Motor neuron (in vitro differentiated cells): Measurements from ENCODE around the gene SLC25A42. TPM values are rescaled to one million over a fixed set of nuclear protein-coding genes. Genes with fewer than 3 reads are reported as not detected.
"Not testable (repeated sequence)": the region's sequence is repeated elsewhere in the genome, so short reads cannot be mapped to it uniquely, and the experiment has no call there.

Source experiments
- ATAC-seq, 8 experiments: fragments of 200-7000 bp; cut with Tn5 transposase; replicated peaks in 6 of 8; 2 replicates each; pipeline ENCODE4 v1.8.0; 2021; ENCODE audit warnings: mild to moderate bottlenecking in 8 of 8, moderate library complexity in 8 of 8
- H3K27ac ChIP-seq, 2 donors: fragments of 250-450 bp; sonication (Bioruptor Pico); 2 replicates each; pipeline ENCODE4 v1.9.0; 2021; ENCODE audit warnings: antibody characterized with exemption in 2 of 2, mild to moderate bottlenecking in 2 of 2, moderate library complexity in 1 of 2
- H3K4me1 ChIP-seq, 2 donors: fragments of 250-450 bp; sonication (Bioruptor Pico); replicated peaks in 1 of 2; 2 replicates each; pipeline ENCODE4 v1.6.1; 2021; ENCODE audit warnings: antibody characterized with exemption in 2 of 2, mild to moderate bottlenecking in 2 of 2, moderate library complexity in 1 of 2
- H3K4me3 ChIP-seq, 5 donors: fragments of 250-450 bp; sonication (Bioruptor Pico); 2 replicates each; pipeline ENCODE4 v1.9.0; 2021; ENCODE audit warnings: antibody characterized with exemption in 5 of 5, mild to moderate bottlenecking in 5 of 5, moderate library complexity in 4 of 5
- WGBS, 10 experiments: fragments of 450-650 bp; shearing (Covaris generic); methylation state at CpG; one replicate each; pipeline ENCODE4 v1.0.0; 2022; 5-methylcytosine and 5-hydroxymethylcytosine counted together
- in situ Hi-C, 9 experiments: fragments of 400-800 bp; cut with MboI; loops; one replicate each; pipeline ENCODE4 v1.15.0; 2021; ENCODE audit warnings: low sequenced_read_pairs in 9 of 9, low pct_unique_long_range_greater_than_20kb in 2 of 9; ENCODE audit not compliant: unreplicated experiment in 9 of 9
- total RNA-seq, 8 experiments: library from RNA; unstranded; fragments of 300-600 nt; gene quantifications; 2 replicates each; pipeline versions ENCODE4 v1.2.3 to v1.2.4, GENCODE V29; 2022

SLC25A42 gene
- total RNA-seq, 8 experiments from 2014 or later, result 3.8 to 15.6 (median 7.9) TPM

- Histone ChIP-seq H3K27ac (peak overlapping the region; percentile 64 to 71), H3K4me1 (peaks cover 8 to 12% of the 10 kb centered on the region in 2 donors), H3K4me3 (peak overlapping the region in 4 of 5 donors; percentile 2 to 32 (median 15))
- peak; percentile 10 to 87 (median 76) for ATAC-seq
- in situ Hi-C loops, result no loop called here
- 3 to 60% (median 20%) methylated on average over 1 to 6 of the region's 36 CpGs; no CpG with 5 or more reads in 4 of the 10 experiments for WGBS, 10 experiments
Observed at GRCh38 chr19:19105365-19106055, 41.7 kb downstream of the SLC25A42 start.

- ATAC-seq, result peak in 6 of 8 experiments; percentile 33 to 69 (median 59)
- 12 to 71% (median 23%) methylated on average over 4 to 10 of the region's 25 CpGs; no CpG with 5 or more reads in 5 of the 10 experiments for WGBS, 10 experiments
- peaks cover 8 to 12% of the 10 kb centered on the region in 2 donors for H3K4me1 ChIP-seq
- H3K27ac ChIP-seq, result peak overlapping the region; percentile 62 to 64
- H3K4me3 ChIP-seq, result peak overlapping the region in 2 of 5 donors; percentile 28 to 32
- in situ Hi-C loops, result no loop called here
Observed at GRCh38 chr19:19106056-19106551, 42.3 kb downstream of the SLC25A42 start.

DNA sequence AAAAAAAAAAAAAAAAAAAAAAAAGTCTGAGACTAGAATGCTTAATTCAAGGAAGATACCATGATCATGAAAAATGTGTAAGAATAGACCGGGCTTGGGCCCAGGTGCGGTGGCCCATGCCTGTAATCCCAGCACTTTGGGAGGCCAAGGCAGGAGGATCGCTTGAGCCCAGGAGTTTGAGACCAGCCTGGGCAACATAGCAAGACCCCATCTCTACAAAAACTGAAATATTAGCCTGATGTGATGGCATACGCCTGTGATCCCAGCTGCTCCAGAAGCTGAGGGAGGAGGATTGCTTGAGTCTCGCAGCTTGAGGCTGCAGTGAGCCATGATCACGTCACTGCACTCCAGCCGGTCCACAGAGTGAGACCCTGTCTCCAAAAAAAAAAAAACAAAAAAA lies 43.1 kb downstream of the SLC25A42 start:
- in situ Hi-C loops, H3K27ac ChIP-seq, H3K4me3 ChIP-seq, ATAC-seq: not testable (repeated sequence)
- WGBS, 10 experiments, result 89 to 100% (median 100%) methylated on average over 1 to 4 of the region's 7 CpGs; no CpG with 5 or more reads in 3 of the 10 experiments
- peaks cover 8 to 12% of the 10 kb centered on the region in 2 donors for H3K4me1 ChIP-seq

- 0 to 100% (median 62%) methylated on average over 2 to 4 of the region's 11 CpGs; no CpG with 5 or more reads in 2 of the 10 experiments for WGBS, 10 experiments
- in situ Hi-C loops, result no loop called here
- Histone ChIP-seq H3K4me3 (no peak overlapping the region), H3K4me1 (peaks cover 8 to 12% of the 10 kb centered on the region in 2 donors), H3K27ac (no peak overlapping the region)
- peak in 3 of 8 experiments; percentile 47 to 78 (median 66) for ATAC-seq
Observed at GRCh38 chr19:19107654-19108053, 43.9 kb downstream of the SLC25A42 start.

- Histone ChIP-seq H3K27ac (no peak overlapping the region), H3K4me3 (no peak overlapping the region), H3K4me1 (peaks cover 19 to 22% of the 10 kb centered on the region in 2 donors)
- in situ Hi-C loops, result no loop called here
- 60 to 100% (median 84%) methylated on average over 1 to 7 of the region's 9 CpGs; no CpG with 5 or more reads in 4 of the 10 experiments for WGBS, 10 experiments
- no peak for ATAC-seq
Observed at GRCh38 chr19:19109601-19110000, 45.8 kb downstream of the SLC25A42 start.

- peak in 6 of 8 experiments; percentile 18 to 71 (median 41) for ATAC-seq
- H3K27ac ChIP-seq, result no peak overlapping the region
- H3K4me3 ChIP-seq, result no peak overlapping the region
- peaks cover 15 to 19% of the 10 kb centered on the region in 2 donors for H3K4me1 ChIP-seq
- WGBS, 10 experiments, result 19 to 87% (median 45%) methylated on average over 2 to 14 of the region's 66 CpGs; no CpG with 5 or more reads in 6 of the 10 experiments
- in situ Hi-C loops, result no loop called here
Observed at GRCh38 chr19:19110410-19111135, 46.8 kb downstream of the SLC25A42 start.

- no peak overlapping the region for H3K4me3 ChIP-seq
- peaks cover 10 to 13% of the 10 kb centered on the region in 2 donors for H3K4me1 ChIP-seq
- no peak for ATAC-seq
- H3K27ac ChIP-seq, result no peak overlapping the region
- WGBS, 10 experiments, result 80 to 100% (median 86%) methylated on average over 1 to 2 of the region's 15 CpGs; no CpG with 5 or more reads in 7 of the 10 experiments
- in situ Hi-C loops, result no loop called here
Observed at GRCh38 chr19:19111136-19111835, 47.5 kb downstream of the SLC25A42 start.

DNA sequence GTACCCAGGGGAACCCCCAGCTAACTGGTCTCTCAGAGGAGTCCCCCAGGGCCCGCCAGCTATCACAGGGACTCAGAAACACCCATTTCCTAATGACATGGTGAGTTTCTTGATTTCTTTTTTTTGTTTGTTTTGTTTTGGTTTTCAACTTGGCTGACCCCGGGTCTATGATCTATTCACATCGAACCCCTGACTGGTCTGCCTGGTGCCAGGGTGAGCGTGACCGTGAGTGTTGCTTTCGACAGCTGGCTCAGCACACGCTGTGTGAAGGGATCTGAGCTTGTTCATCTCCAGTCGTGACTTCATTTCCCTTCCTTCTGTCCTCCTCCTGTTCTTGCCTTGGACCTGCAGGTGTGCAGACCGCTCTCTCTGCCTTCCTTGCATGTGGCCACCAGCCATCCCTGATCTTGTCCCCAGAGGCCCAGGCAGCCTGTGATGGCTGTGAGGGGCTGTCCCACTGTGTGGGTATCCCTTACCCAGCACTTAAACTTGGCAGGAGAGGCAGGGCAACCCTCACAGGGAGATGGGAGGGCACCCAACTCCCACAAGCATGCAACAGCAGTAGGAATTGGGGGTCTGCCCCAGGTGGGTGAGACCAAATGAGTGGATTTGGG lies 48.3 kb downstream of the SLC25A42 start:
- in situ Hi-C loops, result no loop called here
- no peak for ATAC-seq
- Histone ChIP-seq H3K4me3 (no peak overlapping the region), H3K4me1 (peaks cover 10 to 11% of the 10 kb centered on the region in 2 donors), H3K27ac (no peak overlapping the region)
- WGBS, 10 experiments, result 50 to 100% (median 83%) methylated on average over 1 to 7 of the region's 9 CpGs; no CpG with 5 or more reads in 3 of the 10 experiments

GRCh38 chr19:19113040-19113626 lies 49.3 kb downstream of the SLC25A42 start:
- H3K27ac ChIP-seq, result peak overlapping the region in 1 of 2 donors; percentile 34
- in situ Hi-C loops, result no loop called here
- H3K4me1 ChIP-seq, result peaks cover 10 to 11% of the 10 kb centered on the region in 2 donors
- peak; percentile 74 to 95 (median 80) for ATAC-seq
- WGBS, 10 experiments, result 0 to 54% (median 40%) methylated on average over 1 to 6 of the region's 7 CpGs; no CpG with 5 or more reads in 7 of the 10 experiments
- no peak overlapping the region for H3K4me3 ChIP-seq

DNA sequence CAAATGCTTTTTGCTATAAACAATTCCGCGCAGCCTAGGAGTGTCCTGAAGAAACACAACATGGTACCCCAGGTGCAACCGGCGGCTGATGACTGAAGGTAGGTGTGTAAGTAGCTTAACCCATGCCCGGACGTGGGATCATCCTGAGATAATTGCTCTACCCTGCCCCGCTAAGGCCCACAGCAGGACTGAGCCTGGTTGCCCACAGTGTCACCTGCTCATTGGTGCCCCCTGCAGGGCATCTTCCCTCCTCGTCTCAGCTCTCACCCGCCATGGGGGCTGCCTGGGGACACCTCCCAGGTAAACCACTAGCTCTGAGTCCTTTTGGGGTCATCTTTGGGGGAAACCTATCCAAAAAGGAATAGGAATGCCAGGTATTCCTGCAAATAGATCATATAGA lies 52.2 kb downstream of the SLC25A42 start:
- peak in 3 of 8 experiments; percentile 6 to 32 (median 16) for ATAC-seq
- Histone ChIP-seq H3K4me1 (peaks cover 18 to 19% of the 10 kb centered on the region in 2 donors), H3K4me3 (no peak overlapping the region), H3K27ac (no peak overlapping the region)
- 81 to 100% (median 100%) methylated on average over 1 to 5 of the region's 9 CpGs; no CpG with 5 or more reads in 7 of the 10 experiments for WGBS, 10 experiments
- in situ Hi-C loops, result no loop called here

- no peak for ATAC-seq
- in situ Hi-C loops, result no loop called here
- 50 to 100% (median 85%) methylated on average over 1 to 3 of the region's 39 CpGs; no CpG with 5 or more reads in 6 of the 10 experiments for WGBS, 10 experiments
- Histone ChIP-seq H3K4me1 (peaks cover 7 to 9% of the 10 kb centered on the region in 2 donors), H3K4me3 (peak overlapping the region in 1 of 5 donors; percentile 5), H3K27ac (peak overlapping the region; percentile 41 to 47)
Observed at GRCh38 chr19:19119325-19120237, 55.8 kb downstream of the SLC25A42 start.
